HG03060 (cell line): ENCODE data around the gene MYL11.

ENCODE experiments used
- ATAC-seq: cut with Tn5 transposase; IDR thresholded peaks from one replicate; pipeline ENCODE4 v1.9.1; 2021; ENCODE audit warnings: low read depth, moderate number of reproducible peaks; ENCODE audit not compliant: unreplicated experiment

MYL11 gene

GRCh38 chr16:30369938-30370455, 4.6 kb upstream of the MYL11 start:
- ATAC-seq = no peak

- ATAC-seq = peak; percentile 77
Measured at GRCh38 chr16:30370456-30371247, 4.0 kb upstream of the MYL11 start, which contains the start of gene TBC1D10B. Gene TBC1D10B (minus strand): TSS chr16:30370494. CDS start chr16:30370183, 311 bp downstream.

- no peak for ATAC-seq
Measured at GRCh38 chr16:30371248-30371816, 3.3 kb upstream of the MYL11 start.

GRCh38 chr16:30372038-30372712, 2.4 kb upstream of the MYL11 start:
- no peak for ATAC-seq

- ATAC-seq = no peak
Measured at GRCh38 chr16:30372725-30373124, 1.9 kb upstream of the MYL11 start.

GRCh38 chr16:30375864-30376263, 1.3 kb downstream of the MYL11 start:
- no peak for ATAC-seq

- ATAC-seq = no peak
Measured at GRCh38 chr16:30376461-30376902, 1.9 kb downstream of the MYL11 start.

GRCh38 chr16:30377050-30377811, 2.6 kb downstream of the MYL11 start:
- ATAC-seq = no peak

GRCh38 chr16:30377812-30378235, 3.2 kb downstream of the MYL11 start:
- ATAC-seq = peak; percentile 25

- peak; percentile 55 for ATAC-seq
Measured at GRCh38 chr16:30378236-30379157, 3.9 kb downstream of the MYL11 start.

GRCh38 chr16:30379158-30379783, 4.7 kb downstream of the MYL11 start:
- ATAC-seq = no peak

- no peak for ATAC-seq
Measured at GRCh38 chr16:30380072-30380802, 5.6 kb downstream of the MYL11 start.

GRCh38 chr16:30380803-30381208, 6.2 kb downstream of the MYL11 start:
- no peak for ATAC-seq

- ATAC-seq = no peak
Measured at GRCh38 chr16:30381291-30382041, 6.9 kb downstream of the MYL11 start.

- ATAC-seq = no peak
Measured at GRCh38 chr16:30382111-30382881, 7.7 kb downstream of the MYL11 start, which contains the start of gene SEPTIN1. Gene SEPTIN1 (minus strand): TSS chr16:30382561. CDS start chr16:30382542, 19 bp downstream.

GRCh38 chr16:30383521-30383920, 8.9 kb downstream of the MYL11 start:
- ATAC-seq = no peak
